Measurements from ENCODE around the gene DOCK9. TPM values are rescaled to one million over a fixed set of nuclear protein-coding genes. Genes with fewer than 3 reads are reported as not detected.

Gene DOCK9
- total and polyA plus RNA-seq, 7 donors: 13.8 to 39.5 (median 19.9) TPM

DNA sequence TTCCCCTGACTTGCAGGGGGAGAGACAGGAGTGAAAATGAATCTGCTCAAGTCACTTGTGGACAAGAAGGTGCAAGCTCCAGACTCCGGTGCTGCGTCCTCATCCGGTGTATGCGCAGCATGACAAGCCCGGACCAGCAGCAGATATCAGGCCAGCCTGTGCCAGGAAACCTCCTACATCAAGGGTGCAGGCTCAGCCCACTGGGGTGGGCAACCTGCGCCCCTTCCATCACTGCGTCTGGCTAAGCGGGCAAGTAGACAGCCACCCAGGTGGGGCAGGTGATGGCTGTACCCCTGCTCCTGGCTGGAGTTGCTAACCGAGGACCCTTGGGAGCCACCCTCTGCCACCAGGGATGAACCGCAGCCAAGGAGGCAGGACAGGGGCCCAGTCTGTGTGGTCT, 192.5 kb downstream of the DOCK9 start:
- TF ChIP-seq, protein P1, sequence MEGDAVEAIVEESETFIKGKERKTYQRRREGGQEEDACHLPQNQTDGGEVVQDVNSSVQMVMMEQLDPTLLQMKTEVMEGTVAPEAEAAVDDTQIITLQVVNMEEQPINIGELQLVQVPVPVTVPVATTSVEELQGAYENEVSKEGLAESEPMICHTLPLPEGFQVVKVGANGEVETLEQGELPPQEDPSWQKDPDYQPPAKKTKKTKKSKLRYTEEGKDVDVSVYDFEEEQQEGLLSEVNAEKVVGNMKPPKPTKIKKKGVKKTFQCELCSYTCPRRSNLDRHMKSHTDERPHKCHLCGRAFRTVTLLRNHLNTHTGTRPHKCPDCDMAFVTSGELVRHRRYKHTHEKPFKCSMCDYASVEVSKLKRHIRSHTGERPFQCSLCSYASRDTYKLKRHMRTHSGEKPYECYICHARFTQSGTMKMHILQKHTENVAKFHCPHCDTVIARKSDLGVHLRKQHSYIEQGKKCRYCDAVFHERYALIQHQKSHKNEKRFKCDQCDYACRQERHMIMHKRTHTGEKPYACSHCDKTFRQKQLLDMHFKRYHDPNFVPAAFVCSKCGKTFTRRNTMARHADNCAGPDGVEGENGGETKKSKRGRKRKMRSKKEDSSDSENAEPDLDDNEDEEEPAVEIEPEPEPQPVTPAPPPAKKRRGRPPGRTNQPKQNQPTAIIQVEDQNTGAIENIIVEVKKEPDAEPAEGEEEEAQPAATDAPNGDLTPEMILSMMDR (IDR thresholded peaks at IDR 0.05): no peak
- H3K4me3 ChIP-seq: no peak overlapping the region
- no peaks in the 10 kb centered on the region for H3K4me1 ChIP-seq
- intact Hi-C loops (cut with DNase I): no loop called here
- H3K27ac ChIP-seq: no peak overlapping the region
- H3K9me3 ChIP-seq: no peaks in the 10 kb centered on the region
- no peaks in the 10 kb centered on the region for H3K36me3 ChIP-seq (ENCODE audit: insufficient read depth in 1 of 2, low read depth in 1 of 2)
- ATAC-seq (no peak), DNase-seq (no peak)
- WGBS, 3 donors: 86 to 90% (median 88%) methylated on average over 10 of the region's 10 CpGs
- H3K27me3 ChIP-seq (ENCODE audit: insufficient read depth in 3 of 3, low read length in 2 of 3): peaks cover 0 to 5% (median 3%) of the 10 kb centered on the region in 3 donors

DNA sequence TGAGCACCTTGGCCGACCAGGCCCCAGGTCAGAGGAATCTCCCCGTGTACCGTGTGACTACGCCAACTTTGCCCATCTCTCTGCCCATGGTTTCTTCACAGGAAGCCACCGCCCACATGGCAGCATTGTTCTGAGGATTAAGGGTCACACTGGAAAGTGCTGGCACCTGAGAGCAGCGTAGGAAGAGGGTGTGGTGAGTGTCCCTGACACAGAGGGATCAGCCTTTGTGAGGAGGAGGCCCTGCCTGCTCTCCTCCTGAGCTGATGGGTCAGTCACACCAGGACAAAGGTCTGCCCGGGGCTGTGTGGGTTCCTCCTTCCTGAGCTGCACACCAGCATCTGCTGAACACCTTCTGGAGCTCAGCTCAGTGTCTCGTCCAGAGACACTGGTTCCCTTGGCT, 193.2 kb downstream of the DOCK9 start:
- ATAC-seq (no peak), DNase-seq (no peak)
- no peaks in the 10 kb centered on the region for H3K36me3 ChIP-seq (ENCODE audit: insufficient read depth in 1 of 2, low read depth in 1 of 2)
- intact Hi-C loops (cut with DNase I): no loop called here
- no peak overlapping the region for H3K4me3 ChIP-seq
- WGBS, 3 donors: 81 to 84% (median 83%) methylated on average over 8 of the region's 8 CpGs
- TF ChIP-seq, protein P1 (IDR thresholded peaks at IDR 0.05): no peak
- H3K27ac ChIP-seq: no peak overlapping the region
- no peaks in the 10 kb centered on the region for H3K9me3 ChIP-seq
- no peaks in the 10 kb centered on the region for H3K4me1 ChIP-seq
- H3K27me3 ChIP-seq (ENCODE audit: insufficient read depth in 3 of 3, low read length in 2 of 3): peaks cover 0 to 5% (median 3%) of the 10 kb centered on the region in 3 donors

DNA sequence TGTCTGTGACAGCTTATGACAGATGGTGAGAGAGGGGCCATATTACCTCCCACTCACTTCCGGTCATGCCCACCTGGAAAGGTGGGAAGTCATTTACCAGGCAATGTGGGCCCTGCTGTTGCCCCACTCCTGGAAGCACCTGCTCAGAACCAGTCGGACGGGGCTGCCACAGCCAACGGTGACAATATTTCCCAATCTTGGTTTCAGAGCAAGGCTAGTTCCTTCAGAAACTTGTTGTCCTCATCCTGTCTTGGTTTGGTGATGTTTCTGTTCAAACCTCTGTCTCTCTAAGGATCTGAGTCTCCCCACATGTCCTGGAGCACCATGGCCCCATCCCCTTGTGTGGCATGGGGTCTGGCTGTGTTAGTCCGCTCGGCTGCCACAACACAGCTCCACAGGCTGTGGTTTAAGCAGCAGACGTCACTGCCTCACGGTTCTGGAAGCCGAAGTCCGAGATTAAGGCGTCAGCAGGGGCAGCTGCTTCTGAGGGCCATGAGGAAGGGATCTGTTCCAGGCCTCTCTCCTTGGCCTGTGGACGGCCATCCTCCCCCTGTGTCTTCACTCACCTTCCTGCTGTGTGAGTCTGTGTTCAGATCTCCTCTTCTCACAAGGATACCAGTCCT, 193.9 kb downstream of the DOCK9 start:
- Histone ChIP-seq H3K27ac (no peak overlapping the region), H3K36me3 (ENCODE audit: insufficient read depth in 1 of 2, low read depth in 1 of 2) (no peaks in the 10 kb centered on the region), H3K4me1 (no peaks in the 10 kb centered on the region), H3K27me3 (ENCODE audit: insufficient read depth in 3 of 3, low read length in 2 of 3) (peaks cover 0 to 5% (median 3%) of the 10 kb centered on the region in 3 donors), H3K4me3 (no peak overlapping the region), H3K9me3 (no peaks in the 10 kb centered on the region)
- TF ChIP-seq, protein P1 (IDR thresholded peaks at IDR 0.05): no peak
- DNase-seq (no peak), ATAC-seq (no peak)
- intact Hi-C loops (cut with DNase I): no loop called here
- WGBS, 3 donors: 78 to 86% (median 82%) methylated on average over 12 of the region's 12 CpGs

DNA sequence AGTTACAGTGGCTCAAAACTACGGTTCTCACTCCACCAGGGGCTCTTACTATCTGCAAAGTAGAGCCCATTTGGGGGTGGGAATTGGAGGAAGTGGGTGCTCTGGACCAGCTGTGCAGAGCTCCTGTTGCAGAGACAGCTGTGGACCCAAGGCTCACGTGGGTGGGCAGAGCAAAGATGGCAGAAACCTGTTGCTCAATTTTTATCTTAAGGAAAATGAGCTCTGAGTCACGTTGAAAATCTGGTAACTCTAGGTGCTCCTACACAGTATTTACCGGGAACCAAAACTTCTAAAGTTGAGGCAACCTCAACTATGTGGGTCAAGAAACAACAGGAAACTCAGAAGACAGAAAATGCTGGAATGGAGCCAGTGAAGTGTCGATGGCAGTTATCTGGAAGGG, 195.2 kb downstream of the DOCK9 start:
- Histone ChIP-seq H3K4me1 (no peaks in the 10 kb centered on the region), H3K9me3 (no peaks in the 10 kb centered on the region), H3K27ac (no peak overlapping the region), H3K36me3 (ENCODE audit: insufficient read depth in 1 of 2, low read depth in 1 of 2) (no peaks in the 10 kb centered on the region), H3K27me3 (ENCODE audit: insufficient read depth in 3 of 3, low read length in 2 of 3) (peaks cover 0 to 7% (median 3%) of the 10 kb centered on the region in 3 donors), H3K4me3 (no peak overlapping the region)
- WGBS, 3 donors: 39 to 42% (median 40%) methylated on average over 5 of the region's 5 CpGs
- intact Hi-C loops (cut with DNase I): no loop called here
- ATAC-seq (no peak), DNase-seq (no peak)
- TF ChIP-seq, protein P1 (IDR thresholded peaks at IDR 0.05): no peak

DNA sequence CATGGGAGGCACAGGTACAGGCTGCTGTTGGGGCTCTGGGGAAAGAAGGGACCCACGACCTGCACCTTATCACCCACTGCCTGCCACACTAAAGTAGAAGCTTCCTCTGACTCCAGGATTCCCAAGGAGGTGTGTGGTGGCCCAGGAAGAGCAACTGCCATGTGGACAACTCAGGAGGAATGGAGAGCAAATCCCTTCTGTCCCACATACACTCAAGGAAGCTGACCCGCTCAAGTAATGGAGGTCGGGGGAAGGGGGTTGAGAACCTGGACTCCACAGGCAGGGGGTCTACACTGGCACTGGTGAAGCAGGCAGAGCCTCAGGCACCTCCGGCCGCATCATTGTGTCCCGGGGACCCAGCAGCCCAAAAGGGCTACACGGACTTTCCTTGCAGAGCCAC, 196.0 kb downstream of the DOCK9 start:
- H3K4me3 ChIP-seq: no peak overlapping the region
- H3K36me3 ChIP-seq (ENCODE audit: insufficient read depth in 1 of 2, low read depth in 1 of 2): no peaks in the 10 kb centered on the region
- TF ChIP-seq, protein P1 (IDR thresholded peaks at IDR 0.05): no peak
- DNase-seq: no peak
- no peaks in the 10 kb centered on the region for H3K4me1 ChIP-seq
- H3K27me3 ChIP-seq (ENCODE audit: insufficient read depth in 3 of 3, low read length in 2 of 3): peaks cover 0 to 7% (median 3%) of the 10 kb centered on the region in 3 donors
- no peak overlapping the region for H3K27ac ChIP-seq
- H3K9me3 ChIP-seq: no peaks in the 10 kb centered on the region
- intact Hi-C loops (cut with DNase I): no loop called here
- WGBS, 3 donors: 70 to 82% (median 80%) methylated on average over 6 to 7 of the region's 7 CpGs
- ATAC-seq: no peak
